Heart right ventricle (tissue), 16 donors: Measurements from ENCODE around the gene OR13J1. TPM values are rescaled to one million over a fixed set of nuclear protein-coding genes. Genes with fewer than 3 reads are reported as not detected.

Source experiments
- ATAC-seq, 8 donors: fragments of 200-7000 bp; cut with Tn5 transposase; one replicate each; pipeline ENCODE4 v1.9.1; 2020; ENCODE audit warnings: mild to moderate bottlenecking in 8 of 8, moderate library complexity in 8 of 8, moderate number of reproducible peaks in 1 of 8
- DNase-seq, 2 donors: peaks; one replicate each; pipeline ENCODE4 v3.0.0-alpha.2; 2020
- H3K27ac ChIP-seq, 10 donors: fragments of 200-600 bp; sonication (generic) in 2 of 10; one replicate each; pipeline versions ENCODE4 v1.5.0 to v1.8.0; 2020 to 2022; ENCODE audit warnings: mild to moderate bottlenecking in 3 of 10
- H3K27me3 ChIP-seq, 7 donors: fragments of 200-600 bp; one replicate each; pipeline ENCODE4 v1.8.0; 2021 to 2022; ENCODE audit warnings: mild to moderate bottlenecking in 2 of 7
- H3K36me3 ChIP-seq, 9 donors: fragments of 200-600 bp; sonication (generic) in 1 of 9; one replicate each; pipeline versions ENCODE4 v1.5.0 to v1.8.0; 2020 to 2022; ENCODE audit warnings: mild to moderate bottlenecking in 2 of 9
- H3K4me1 ChIP-seq, 9 donors: fragments of 200-600 bp; sonication (generic) in 1 of 9; one replicate each; pipeline versions ENCODE4 v1.5.0 to v1.8.0; 2020 to 2022; ENCODE audit warnings: mild to moderate bottlenecking in 4 of 9
- H3K4me3 ChIP-seq, 10 donors: fragments of 200-600 bp; sonication (generic) in 2 of 10; one replicate each; pipeline versions ENCODE4 v1.5.0 to v1.8.0; 2020 to 2022; ENCODE audit warnings: mild to moderate bottlenecking in 7 of 10, moderate library complexity in 2 of 10
- H3K9me3 ChIP-seq, 11 donors: fragments of 200-600 bp in 10 of 11; sonication (generic) in 2 of 11; one replicate each; pipeline versions ENCODE4 v1.5.0 to v1.8.0; 2013 to 2022; ENCODE audit warnings: mild to moderate bottlenecking in 2 of 11, control low read depth in 1 of 11, moderate library complexity in 1 of 11
- WGBS, 2 donors: extraction: QIAGEN DNeasy Blood & Tissue Kit; methylation state at CpG; one replicate each; pipeline ENCODE4 v1.1.7; 2013; ENCODE audit warnings: inconsistent platforms in 1 of 2; 5-methylcytosine and 5-hydroxymethylcytosine counted together
- intact Hi-C, 10 donors: fragments of 100-400 bp; cut with DNase I; formaldehyde crosslinking; loops; one replicate each; pipeline versions ENCODE4 v1.11.1 to v1.14.2; 2022
- polyA plus RNA-seq, 2 donors: library from polyadenylated mRNA; stranded (reverse); fragments of 200-250 nt; gene quantifications; one replicate each; pipeline ENCODE4 v1.2.3, GENCODE V29; 2013
- total RNA-seq, 10 donors: library from RNA; stranded (reverse); fragmentation: NEBNext Ultra II Directional in 3 of 10; extraction: Animal tissue kit (Norgen Biotek cat#: 25700) in 3 of 10; gene quantifications; one replicate each; pipeline versions ENCODE4 v1.2.1 to v1.2.4, GENCODE V29; 2021 to 2023
- TF ChIP-seq, protein P1 (sequence below), 9 donors: fragments of 200-600 bp; sonication (generic) in 2 of 9; IDR thresholded peaks; one replicate each; pipeline versions ENCODE4 v1.5.0 to v1.8.0; 2021 to 2022; ENCODE audit warnings: antibody characterized with exemption in 9 of 9, mild to moderate bottlenecking in 5 of 9, moderate library complexity in 1 of 9
- donor health status: Arrhythmogenic right ventricular cardiomyopathy.
- donor health status: ischemic (EF 13 %, LVEDD 7.1; RV severe dilation, severe dysfunction).
- donor health status: healthy with polysubstance abuse.
- donor health status: DM: no; HTN: yes; CAD: no.
- donor health status: DM: no; HTN: no; CAD: no.
- donor health status: ischemic (EF 25% LVEDD 6.9; RV normal size, moderate dysfunction).
- donor health status: ischemic (EF 25% LVEDD 5.7; RV mildly dilated, moderate dysfunction).
- donor health status: healthy.
- donor health status: DM: yes; HTN: yes; CAD: no.
- donor health status: Ischemic cardiomyopathy.
- donor health status: ischemic (EF 35%, LVEDD 5.7; RV mildly dilated, moderate dysfunction).
- donor health status: nonischemic (EF 11% LVEDD 7.7; RV severe dilation, severe dysfunction).
- donor health status: DM: yes; HTN: yes; CAD: no.
- donor health status: PGD.
- donor health status: ischemic (EF 29% LVEDD 5.4; RV normal size, mild dysfunction).
- donor health status: nonischemic (EF 23%, LVEDD 6.1; RV moderate dilation, normal function).

OR13J1 gene
- total and polyA plus RNA-seq, 12 donors, result not detected

DNA sequence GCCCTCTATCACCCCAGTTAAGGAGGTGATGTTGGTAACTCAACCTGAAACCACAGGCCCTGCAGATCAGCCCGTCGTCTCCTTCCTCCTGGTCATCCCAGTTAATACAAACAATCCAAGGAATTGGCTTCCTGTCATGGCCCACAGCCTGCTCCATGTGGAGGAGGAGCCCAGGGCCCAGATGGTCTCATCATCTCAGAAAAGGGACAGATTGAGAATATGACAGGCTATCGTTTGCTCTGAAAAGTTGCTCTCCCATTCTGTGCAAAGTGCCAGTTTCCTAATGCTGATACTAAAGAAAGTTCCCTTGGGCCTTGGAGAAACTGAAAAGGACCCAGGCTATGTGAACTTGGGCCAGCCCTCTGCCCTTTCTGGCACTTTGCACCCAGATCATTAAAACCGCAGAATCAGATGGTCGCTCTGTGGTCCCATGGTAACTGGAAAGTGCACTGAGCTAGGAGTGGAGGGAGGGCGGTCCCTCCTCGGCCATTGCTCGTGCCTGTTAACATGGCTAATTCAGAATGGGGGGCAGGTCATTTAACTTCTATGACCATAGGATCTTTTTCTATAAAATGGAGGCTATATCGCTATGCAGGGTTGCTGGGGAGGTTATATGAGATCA, 38.4 kb upstream of the OR13J1 start:
- Histone ChIP-seq H3K4me1 (peaks cover 31 to 97% (median 91%) of the 10 kb centered on the region in 9 donors), H3K36me3 (no peaks in the 10 kb centered on the region), H3K9me3 (no peaks in the 10 kb centered on the region), H3K4me3 (peak overlapping the region in 6 of 10 donors; percentile 37 to 54 (median 50)), H3K27ac (peak overlapping the region; percentile 84 to 98 (median 93)), H3K27me3 (no peaks in the 10 kb centered on the region)
- peak in 5 of 8 donors; percentile 8 to 33 (median 28) for ATAC-seq
- peak; percentile 33 to 59 for DNase-seq
- TF ChIP-seq, protein P1, sequence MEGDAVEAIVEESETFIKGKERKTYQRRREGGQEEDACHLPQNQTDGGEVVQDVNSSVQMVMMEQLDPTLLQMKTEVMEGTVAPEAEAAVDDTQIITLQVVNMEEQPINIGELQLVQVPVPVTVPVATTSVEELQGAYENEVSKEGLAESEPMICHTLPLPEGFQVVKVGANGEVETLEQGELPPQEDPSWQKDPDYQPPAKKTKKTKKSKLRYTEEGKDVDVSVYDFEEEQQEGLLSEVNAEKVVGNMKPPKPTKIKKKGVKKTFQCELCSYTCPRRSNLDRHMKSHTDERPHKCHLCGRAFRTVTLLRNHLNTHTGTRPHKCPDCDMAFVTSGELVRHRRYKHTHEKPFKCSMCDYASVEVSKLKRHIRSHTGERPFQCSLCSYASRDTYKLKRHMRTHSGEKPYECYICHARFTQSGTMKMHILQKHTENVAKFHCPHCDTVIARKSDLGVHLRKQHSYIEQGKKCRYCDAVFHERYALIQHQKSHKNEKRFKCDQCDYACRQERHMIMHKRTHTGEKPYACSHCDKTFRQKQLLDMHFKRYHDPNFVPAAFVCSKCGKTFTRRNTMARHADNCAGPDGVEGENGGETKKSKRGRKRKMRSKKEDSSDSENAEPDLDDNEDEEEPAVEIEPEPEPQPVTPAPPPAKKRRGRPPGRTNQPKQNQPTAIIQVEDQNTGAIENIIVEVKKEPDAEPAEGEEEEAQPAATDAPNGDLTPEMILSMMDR (IDR thresholded peaks at IDR 0.05), result no peak
- intact Hi-C loops, result loop anchor here in 1 of 10 donors (10.0 kb wide), 1 partner anchor 254 kb away; the partner anchor contains the start of genes CCDC107, RMRP and SIT1
- WGBS, 2 donors, result 44 to 49% methylated on average over 9 of the region's 9 CpGs

DNA sequence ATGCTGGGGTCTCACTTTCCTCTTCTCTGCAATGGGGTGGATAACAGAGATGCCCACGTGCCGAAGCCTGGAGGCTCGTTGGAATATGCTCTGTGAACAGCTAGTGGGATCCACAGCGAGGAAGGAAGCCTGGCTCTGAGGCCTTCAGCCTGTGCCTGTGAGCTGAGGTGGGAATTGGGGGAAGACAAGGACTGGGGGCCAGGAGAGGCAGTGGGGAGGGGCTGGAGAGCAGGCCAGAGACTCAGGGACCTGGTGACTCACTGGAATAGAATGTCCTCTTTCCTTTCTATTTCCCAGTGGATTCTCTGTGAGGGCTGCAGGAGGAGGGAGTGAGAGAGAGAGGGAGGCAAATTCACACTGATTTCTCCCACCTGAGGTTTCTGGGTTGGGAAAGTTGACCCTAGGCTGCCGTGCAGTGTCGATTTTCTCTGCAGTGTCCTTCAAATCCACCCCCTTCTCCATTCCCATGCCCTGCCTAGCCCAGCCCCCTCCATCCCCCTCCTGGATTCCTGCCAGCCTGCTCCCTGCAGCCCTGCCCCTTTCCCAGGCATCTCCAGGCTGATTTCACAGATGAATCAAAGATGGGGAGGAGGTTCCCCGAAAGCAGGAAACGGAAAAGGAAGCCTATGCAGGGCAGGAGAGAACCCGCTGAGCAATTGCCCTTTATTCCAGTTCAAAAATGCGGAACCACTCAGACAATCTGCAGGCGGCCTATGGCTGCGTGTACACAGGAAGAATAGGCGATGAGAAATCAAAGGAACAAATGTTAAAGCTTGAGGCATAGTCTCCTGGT, 37.7 kb upstream of the OR13J1 start:
- H3K36me3 ChIP-seq, result no peaks in the 10 kb centered on the region
- H3K4me3 ChIP-seq, result peak overlapping the region in 8 of 10 donors; percentile 8 to 54 (median 34)
- peaks cover 31 to 100% (median 97%) of the 10 kb centered on the region in 9 donors for H3K4me1 ChIP-seq
- H3K27me3 ChIP-seq, result no peaks in the 10 kb centered on the region
- TF ChIP-seq, protein P1 (IDR thresholded peaks at IDR 0.05), result peak in 1 of 9 donors; percentile 7
- peak overlapping the region; percentile 84 to 98 (median 93) for H3K27ac ChIP-seq
- DNase-seq (peak; percentile 77 to 78), ATAC-seq (peak; percentile 56 to 73 (median 65))
- WGBS, 2 donors, result 29 to 40% methylated on average over 13 of the region's 13 CpGs
- intact Hi-C loops, result loop anchor here in 3 of 10 donors (2.0 to 10.0 kb wide), 2 partner anchors 37 to 253 kb away; partner anchors contain the start of genes CCDC107 (in 1 of the 3), RMRP (in 1 of the 3) and SIT1 (in 1 of the 3)
- H3K9me3 ChIP-seq, result no peaks in the 10 kb centered on the region

DNA sequence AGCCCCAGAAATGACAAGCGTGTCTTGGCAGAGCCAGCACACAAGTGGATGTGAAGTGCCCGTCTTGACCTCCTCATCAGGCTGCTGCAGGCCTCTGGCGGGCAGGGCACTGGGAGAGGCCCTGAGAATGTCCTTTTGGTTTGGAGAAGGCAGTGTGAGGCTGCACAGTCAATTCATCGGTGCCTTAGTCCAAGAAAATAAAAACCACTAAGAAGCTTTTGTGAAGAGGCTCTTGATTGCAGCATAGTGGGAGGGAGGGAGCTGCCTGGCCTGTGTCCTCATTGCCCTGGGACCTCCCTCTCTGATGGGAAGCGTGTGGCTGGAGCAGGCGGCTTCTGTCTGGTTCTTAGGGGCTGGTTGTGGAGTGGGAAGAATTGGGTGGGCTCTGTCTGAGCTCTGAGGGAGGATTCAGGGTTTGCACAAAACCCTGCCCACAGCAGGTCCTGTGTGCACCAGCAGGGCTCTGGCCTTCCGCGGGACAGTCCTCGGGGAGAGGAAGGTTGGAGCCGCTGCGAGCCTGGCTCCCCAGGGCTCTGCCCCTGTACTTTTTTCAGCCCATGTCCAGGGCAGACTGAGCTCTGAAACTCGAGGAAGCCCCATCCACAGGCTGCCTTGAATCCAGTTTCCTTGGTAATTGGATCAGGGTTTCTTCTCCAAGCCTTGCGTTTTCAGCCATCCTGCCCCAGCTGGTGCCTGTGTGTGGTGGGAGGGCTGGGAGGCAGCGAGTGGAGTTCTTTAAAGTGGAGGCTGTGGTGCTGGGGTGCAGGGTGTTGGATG, 36.9 kb upstream of the OR13J1 start:
- Histone ChIP-seq H3K9me3 (no peaks in the 10 kb centered on the region), H3K27me3 (no peaks in the 10 kb centered on the region), H3K36me3 (no peaks in the 10 kb centered on the region), H3K4me3 (peak overlapping the region in 9 of 10 donors; percentile 3 to 54 (median 31)), H3K27ac (peak overlapping the region; percentile 84 to 98 (median 93)), H3K4me1 (peaks cover 31 to 93% (median 90%) of the 10 kb centered on the region in 9 donors)
- WGBS, 2 donors, result 37 to 41% methylated on average over 14 of the region's 14 CpGs
- intact Hi-C loops, result loop anchor here in 3 of 10 donors (2.0 to 10.0 kb wide), 2 partner anchors 38 to 252 kb away; partner anchors contain the start of genes CCDC107 (in 1 of the 3), RMRP (in 1 of the 3) and SIT1 (in 1 of the 3)
- peak; percentile 61 to 67 for DNase-seq
- TF ChIP-seq, protein P1 (IDR thresholded peaks at IDR 0.05), result no peak
- ATAC-seq, result peak; percentile 37 to 63 (median 46)
